Urinary bladder (tissue), 4 donors: Measurements from ENCODE around the gene PRUNE2. TPM values are rescaled to one million over a fixed set of nuclear protein-coding genes. Genes with fewer than 3 reads are reported as not detected.

Experiments
- DNase-seq: peaks from one replicate; pipeline ENCODE4 v3.0.0-alpha.2; 2015; ENCODE audit errors: extremely low spot score
- H3K27ac ChIP-seq: one replicate; pipeline ENCODE4 v1.5.1; 2013; ENCODE audit warnings: low read depth, mild to moderate bottlenecking, moderate library complexity
- H3K36me3 ChIP-seq: one replicate; pipeline ENCODE4 v1.6.1; 2013; ENCODE audit warnings: mild to moderate bottlenecking, moderate library complexity; ENCODE audit not compliant: insufficient read depth
- H3K4me1 ChIP-seq: one replicate; pipeline ENCODE4 v1.6.1; 2013; ENCODE audit warnings: mild to moderate bottlenecking, moderate library complexity; ENCODE audit not compliant: insufficient read depth
- H3K4me3 ChIP-seq: one replicate; pipeline ENCODE4 v1.5.1; 2013; ENCODE audit warnings: low read depth, low read length
- WGBS: extraction: QIAGEN DNeasy Blood & Tissue Kit; methylation state at CpG from one replicate; pipeline ENCODE4 v1.1.7; 2013; 5-methylcytosine and 5-hydroxymethylcytosine counted together
- polyA plus RNA-seq: library from polyadenylated mRNA; stranded (reverse); fragments of 200-250 nt; gene quantifications from one replicate; pipeline ENCODE4 v1.2.3, GENCODE V29; 2013
- total RNA-seq: library from RNA; depleted of rRNA; stranded (reverse); fragments of >200 nt; gene quantifications from one replicate; pipeline ENCODE4 v1.2.3, GENCODE V29; 2014
- donor health status: healthy with polysubstance abuse.
- donor health status: healthy.

PRUNE2 gene
- total and polyA plus RNA-seq, 2 donors, result 83.9 to 181 TPM

- H3K27ac ChIP-seq, result no peak overlapping the region
- 21% methylated on average over 2 of the region's 2 CpGs for WGBS
- no peak for DNase-seq
These were observed 255.2 kb downstream of the PRUNE2 start for GRCh38 chr9:76650692-76651091.

GRCh38 chr9:76649894-76650293 lies 256.0 kb downstream of the PRUNE2 start:
- H3K27ac ChIP-seq, result no peak overlapping the region
- 96% methylated on average over 2 of the region's 2 CpGs for WGBS
- no peaks in the 10 kb centered on the region for H3K4me1 ChIP-seq
- no peak for DNase-seq
- H3K4me3 ChIP-seq, result no peak overlapping the region
- H3K36me3 ChIP-seq, result no peaks in the 10 kb centered on the region

More at GRCh38 chr9:76650692-76651091, 255.2 kb downstream of the PRUNE2 start:
- H3K36me3 ChIP-seq, result no peaks in the 10 kb centered on the region
- H3K4me1 ChIP-seq, result no peaks in the 10 kb centered on the region
- H3K4me3 ChIP-seq, result no peak overlapping the region

- no peak overlapping the region for H3K4me3 ChIP-seq
- no peaks in the 10 kb centered on the region for H3K36me3 ChIP-seq
- 46% methylated on average over 4 of the region's 4 CpGs for WGBS
- DNase-seq, result no peak
- no peaks in the 10 kb centered on the region for H3K4me1 ChIP-seq
- H3K27ac ChIP-seq, result no peak overlapping the region
These were observed 259.7 kb downstream of the PRUNE2 start for GRCh38 chr9:76646249-76646648.

- 92% methylated on average over 10 of the region's 10 CpGs for WGBS
- no peak overlapping the region for H3K27ac ChIP-seq
- H3K4me1 ChIP-seq, result no peaks in the 10 kb centered on the region
These were observed 261.2 kb downstream of the PRUNE2 start for GRCh38 chr9:76644647-76645250.

GRCh38 chr9:76644171-76644570 lies 261.7 kb downstream of the PRUNE2 start:
- no peaks in the 10 kb centered on the region for H3K4me1 ChIP-seq
- no peak overlapping the region for H3K27ac ChIP-seq
- no peaks in the 10 kb centered on the region for H3K36me3 ChIP-seq
- H3K4me3 ChIP-seq, result no peak overlapping the region
- 89% methylated on average over 4 of the region's 4 CpGs for WGBS
- DNase-seq, result no peak

More at GRCh38 chr9:76644647-76645250, 261.2 kb downstream of the PRUNE2 start:
- no peak for DNase-seq
- Histone ChIP-seq H3K36me3 (no peaks in the 10 kb centered on the region), H3K4me3 (no peak overlapping the region)

GRCh38 chr9:76643399-76644117 lies 262.4 kb downstream of the PRUNE2 start:
- 68% methylated on average over 6 of the region's 6 CpGs for WGBS
- H3K4me3 ChIP-seq, result no peak overlapping the region
- DNase-seq, result no peak
- no peak overlapping the region for H3K27ac ChIP-seq
- no peaks in the 10 kb centered on the region for H3K4me1 ChIP-seq
- H3K36me3 ChIP-seq, result no peaks in the 10 kb centered on the region

GRCh38 chr9:76642701-76643209 lies 263.2 kb downstream of the PRUNE2 start:
- no peak for DNase-seq
- Histone ChIP-seq H3K27ac (no peak overlapping the region), H3K36me3 (no peaks in the 10 kb centered on the region), H3K4me3 (no peak overlapping the region), H3K4me1 (peaks cover 2% of the 10 kb centered on the region)
- 90% methylated on average over 5 of the region's 5 CpGs for WGBS

GRCh38 chr9:76642074-76642473 lies 263.8 kb downstream of the PRUNE2 start:
- Histone ChIP-seq H3K4me3 (no peak overlapping the region), H3K27ac (no peak overlapping the region), H3K4me1 (peaks cover 2% of the 10 kb centered on the region), H3K36me3 (no peaks in the 10 kb centered on the region)
- WGBS, result 93% methylated on average over 1 of the region's 1 CpG
- no peak for DNase-seq

- H3K4me1 ChIP-seq, result peaks cover 2% of the 10 kb centered on the region
- no peak overlapping the region for H3K4me3 ChIP-seq
- WGBS, result 81% methylated on average over 4 of the region's 4 CpGs
- no peaks in the 10 kb centered on the region for H3K36me3 ChIP-seq
- no peak for DNase-seq
- H3K27ac ChIP-seq, result no peak overlapping the region
These were observed 267.9 kb downstream of the PRUNE2 start for GRCh38 chr9:76638001-76638400.

GRCh38 chr9:76637416-76637815 lies 268.5 kb downstream of the PRUNE2 start:
- H3K27ac ChIP-seq, result no peak overlapping the region

GRCh38 chr9:76634356-76635054 lies 271.4 kb downstream of the PRUNE2 start:
- no peaks in the 10 kb centered on the region for H3K36me3 ChIP-seq
- H3K27ac ChIP-seq, result no peak overlapping the region
- no peak overlapping the region for H3K4me3 ChIP-seq
- H3K4me1 ChIP-seq, result peaks cover 2% of the 10 kb centered on the region
- DNase-seq, result no peak
- 72% methylated on average over 1 of the region's 1 CpG for WGBS

More at GRCh38 chr9:76637416-76637815, 268.5 kb downstream of the PRUNE2 start:
- no peak for DNase-seq
- peaks cover 2% of the 10 kb centered on the region for H3K4me1 ChIP-seq
- WGBS, result 93% methylated on average over 2 of the region's 2 CpGs
- no peak overlapping the region for H3K4me3 ChIP-seq
- no peaks in the 10 kb centered on the region for H3K36me3 ChIP-seq

- H3K36me3 ChIP-seq, result no peaks in the 10 kb centered on the region
- H3K27ac ChIP-seq, result no peak overlapping the region
- H3K4me1 ChIP-seq, result no peaks in the 10 kb centered on the region
- 70% methylated on average over 3 of the region's 3 CpGs for WGBS
- DNase-seq, result no peak
- no peak overlapping the region for H3K4me3 ChIP-seq
These were observed 275.0 kb downstream of the PRUNE2 start for GRCh38 chr9:76630916-76631315.

- no peak for DNase-seq
- WGBS, result 87% methylated on average over 4 of the region's 4 CpGs
- Histone ChIP-seq H3K4me3 (no peak overlapping the region), H3K36me3 (no peaks in the 10 kb centered on the region), H3K4me1 (no peaks in the 10 kb centered on the region), H3K27ac (no peak overlapping the region)
These were observed 276.5 kb downstream of the PRUNE2 start for GRCh38 chr9:76629205-76629990.
